ENCODE measurements around the gene ELOVL2.
A peak's percentile ranks its signal among the peaks of the same experiment; 100 is the strongest.

The ELOVL2 gene

GRCh38 chr6:10976571-10976970, 67.5 kb downstream of the ELOVL2 start:
- DNase-seq: no peak

DNA sequence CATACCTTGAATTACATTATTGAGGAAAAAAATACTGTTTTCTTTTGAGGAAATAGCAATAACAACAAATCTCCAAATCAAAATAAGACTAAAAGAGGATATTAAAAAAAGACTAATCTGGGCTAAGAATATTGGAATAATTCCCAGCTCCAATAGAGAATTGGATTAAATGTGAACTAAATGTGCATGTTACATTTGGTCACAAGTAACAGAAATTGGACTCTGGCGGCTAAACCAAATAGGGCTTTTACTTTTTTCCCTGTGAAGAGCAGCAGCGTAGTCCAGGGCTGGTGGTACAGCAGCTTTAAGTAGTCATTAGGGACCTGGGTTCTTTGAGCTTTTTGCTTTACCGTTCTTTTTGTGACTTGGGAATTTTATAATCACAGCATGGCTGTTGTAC, 71.9 kb downstream of the ELOVL2 start:
- DNase-seq: no peak

GRCh38 chr6:10970731-10971130, 73.4 kb downstream of the ELOVL2 start:
- DNase-seq: no peak

- no peak for DNase-seq
Observed at GRCh38 chr6:10968776-10969175, 75.3 kb downstream of the ELOVL2 start.

GRCh38 chr6:10964684-10965083, 79.4 kb downstream of the ELOVL2 start:
- DNase-seq: no peak

DNA sequence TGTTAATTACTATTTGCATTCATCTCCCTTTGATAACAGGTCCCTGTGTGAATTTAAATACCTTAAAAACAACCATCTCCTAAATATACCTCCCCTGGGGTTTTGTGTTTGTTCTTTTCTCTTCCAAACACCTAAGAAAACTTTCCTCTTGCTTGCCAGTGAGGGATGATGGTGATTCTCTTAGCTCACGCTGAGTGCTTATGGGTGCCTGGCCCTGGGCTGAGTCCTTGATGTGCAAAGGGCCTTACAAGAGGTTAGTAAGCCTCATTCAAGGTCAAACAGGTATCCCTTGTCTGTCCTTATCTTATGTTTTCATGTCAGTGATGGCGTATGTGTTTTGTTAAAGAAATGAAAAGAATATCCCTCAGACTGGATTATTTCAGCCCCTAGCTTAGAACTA, 81.0 kb downstream of the ELOVL2 start:
- DNase-seq: no peak

- DNase-seq: no peak
Observed at GRCh38 chr6:10962673-10963072, 81.4 kb downstream of the ELOVL2 start.

GRCh38 chr6:10961837-10962236, 82.3 kb downstream of the ELOVL2 start:
- DNase-seq: no peak

DNA sequence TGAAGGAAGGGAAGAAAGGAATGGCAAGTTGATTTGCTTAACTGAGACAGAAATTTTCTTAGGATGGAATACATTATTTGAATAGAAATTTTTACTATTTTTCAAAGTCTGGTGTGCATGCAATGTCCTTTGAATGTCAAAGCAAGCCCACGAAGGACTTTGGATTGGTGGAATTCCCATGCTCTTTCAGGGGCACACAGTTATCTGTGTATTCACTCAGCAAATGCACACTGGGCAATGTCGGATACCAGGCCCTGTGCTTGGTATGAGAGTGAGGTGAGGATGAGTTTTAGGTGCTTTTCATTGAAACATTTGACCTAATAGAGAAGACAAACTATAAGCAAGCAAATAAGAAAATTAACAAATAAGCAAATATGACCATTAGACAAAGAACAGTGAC, 83.9 kb downstream of the ELOVL2 start:
- DNase-seq: no peak

DNA sequence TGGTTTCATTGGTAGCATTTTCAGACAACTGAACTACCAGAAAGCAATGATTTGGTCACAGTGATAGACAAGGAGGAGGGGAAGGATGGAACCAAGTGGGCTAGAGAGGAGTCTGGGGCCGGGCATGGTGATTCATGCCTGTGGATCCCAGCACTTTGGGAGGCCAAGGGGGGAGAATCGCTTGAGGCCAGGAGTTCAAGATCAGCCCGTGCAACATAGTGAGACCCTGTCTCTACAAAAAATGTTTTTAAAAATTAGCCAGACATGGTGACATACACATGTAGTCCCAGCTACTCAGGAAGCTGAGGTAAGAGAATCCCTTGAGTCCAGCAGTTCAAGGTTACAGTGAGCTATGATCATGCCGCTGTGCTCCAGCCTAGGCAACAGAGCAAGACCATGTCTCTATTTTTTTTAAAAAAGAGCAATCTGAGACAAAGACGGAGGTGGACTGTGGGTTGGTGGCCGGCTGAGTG, 86.7 kb downstream of the ELOVL2 start:
- DNase-seq: no peak

DNA sequence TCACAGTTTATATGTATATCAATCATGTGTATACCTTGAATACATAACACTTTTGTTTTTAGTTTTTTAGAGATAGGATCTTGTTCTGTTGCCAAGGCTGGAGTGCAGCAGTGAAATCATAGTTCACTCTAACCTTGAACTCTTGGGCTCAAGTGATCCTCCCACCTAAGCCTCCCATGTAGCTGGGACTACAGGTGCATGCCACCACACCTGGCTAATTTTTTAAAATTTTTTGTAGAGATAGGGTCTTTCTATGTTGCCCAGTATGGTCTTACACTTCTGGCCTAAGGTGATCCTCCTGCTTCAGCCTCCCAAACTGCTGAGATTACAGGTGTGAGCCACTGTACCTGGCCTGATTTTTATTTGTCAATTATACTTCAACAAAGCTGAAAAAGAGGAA, 87.3 kb downstream of the ELOVL2 start:
- no peak for DNase-seq

- DNase-seq: peak; percentile 78
Observed at GRCh38 chr6:10954590-10955010, 89.5 kb downstream of the ELOVL2 start.

GRCh38 chr6:10951675-10952282, 92.3 kb downstream of the ELOVL2 start:
- DNase-seq: peak; percentile 14

DNA sequence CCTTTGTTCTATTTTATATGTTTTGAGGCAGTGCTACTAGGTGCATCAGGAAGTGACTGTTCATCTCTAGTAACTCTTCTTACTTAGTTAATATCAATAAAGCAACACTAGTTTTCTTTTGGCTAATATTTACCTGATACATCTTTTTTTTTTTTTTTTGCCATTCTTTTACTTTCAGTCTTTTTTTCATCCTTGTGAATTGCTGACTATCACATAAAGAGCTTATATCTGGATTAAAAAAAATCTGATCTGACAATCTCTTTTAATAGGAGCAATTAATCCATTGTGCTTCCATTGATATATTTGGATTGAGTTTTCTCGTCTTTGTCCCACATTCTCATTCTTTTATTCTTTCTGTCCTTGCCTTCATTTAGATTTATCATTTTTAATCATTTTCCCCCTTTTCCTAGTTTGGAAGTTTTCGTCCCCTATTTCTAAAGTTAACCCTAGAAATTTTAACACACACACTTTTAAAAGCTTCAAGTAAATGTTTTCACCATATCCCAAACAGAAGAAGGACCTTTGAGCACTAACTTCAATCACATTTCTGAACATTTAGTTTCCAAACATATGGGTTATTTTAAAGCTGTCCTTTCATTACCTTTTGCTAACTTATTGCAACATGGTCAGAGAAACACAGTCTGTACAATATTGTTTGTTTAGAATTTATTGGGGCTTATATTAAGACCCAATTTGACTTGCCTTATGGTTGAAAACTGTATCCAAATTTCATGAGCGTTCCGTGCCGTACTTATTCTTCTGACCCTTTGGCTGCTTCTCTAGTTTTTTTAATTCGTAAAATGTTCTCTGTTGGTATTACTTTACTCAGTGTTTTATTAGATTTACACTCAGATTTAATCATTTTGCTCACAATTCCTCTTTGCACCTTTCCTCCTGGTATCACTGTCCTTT, 94.3 kb downstream of the ELOVL2 start:
- no peak for DNase-seq

- DNase-seq: no peak
Observed at GRCh38 chr6:10947966-10948365, 96.1 kb downstream of the ELOVL2 start.

GRCh38 chr6:10945845-10946244, 98.3 kb downstream of the ELOVL2 start:
- no peak for DNase-seq

DNA sequence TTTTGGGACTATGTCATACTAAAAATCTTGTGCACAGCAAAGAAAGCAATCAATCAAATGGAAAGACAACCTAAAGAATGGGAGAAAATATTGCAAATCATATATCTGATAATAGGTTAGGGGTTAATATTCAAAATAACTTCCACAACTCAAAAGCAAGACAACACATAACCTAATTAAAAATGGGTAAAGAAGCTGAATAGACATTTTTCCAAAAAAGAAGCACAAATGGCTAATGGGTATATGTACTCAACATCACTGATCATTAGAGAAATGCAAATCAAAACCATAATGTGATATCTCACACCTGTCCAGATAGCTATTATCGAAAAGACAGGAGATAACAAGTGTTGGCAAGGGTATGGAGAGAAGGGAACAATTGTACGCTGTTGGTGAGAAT, 104.3 kb downstream of the ELOVL2 start:
- no peak for DNase-seq

DNA sequence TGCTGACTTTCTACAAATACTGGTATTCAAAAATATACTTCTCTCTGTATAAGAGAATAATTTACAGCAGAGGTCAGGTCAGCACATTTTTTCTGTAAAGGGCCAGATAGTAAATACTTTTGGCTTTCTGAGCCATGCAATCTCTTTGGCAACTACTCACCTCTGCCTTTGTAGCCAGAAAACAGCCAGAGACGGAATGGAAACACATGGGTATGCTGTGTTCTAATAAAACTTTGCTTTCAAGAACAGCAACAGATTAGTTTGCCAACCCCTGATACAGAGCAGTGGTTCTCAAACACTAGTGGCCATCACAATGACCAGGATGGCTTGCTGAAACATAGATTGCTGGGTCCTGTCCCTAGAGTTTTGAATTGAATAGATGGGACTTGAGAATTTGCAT, 111.0 kb downstream of the ELOVL2 start:
- DNase-seq: no peak
